HG03575 (cell line): ENCODE data around the gene C22orf39.

Experiments used
- ATAC-seq: cut with Tn5 transposase; IDR thresholded peaks from one replicate; pipeline ENCODE4 v1.9.1; 2021; ENCODE audit not compliant: unreplicated experiment, insufficient number of reproducible peaks, low FRiP score; ENCODE audit errors: extremely low read depth

Gene C22orf39

GRCh38 chr22:19478045-19478900, 30.8 kb upstream of the C22orf39 start:
- ATAC-seq: no peak

- ATAC-seq: no peak
Observed at GRCh38 chr22:19477321-19478044, 30.0 kb upstream of the C22orf39 start.

GRCh38 chr22:19476023-19476422, 28.5 kb upstream of the C22orf39 start:
- no peak for ATAC-seq

- no peak for ATAC-seq
Observed at GRCh38 chr22:19473578-19473977, 26.1 kb upstream of the C22orf39 start.

- ATAC-seq: no peak
Observed at GRCh38 chr22:19472233-19472632, 24.7 kb upstream of the C22orf39 start.

GRCh38 chr22:19471572-19471971, 24.1 kb upstream of the C22orf39 start:
- no peak for ATAC-seq

GRCh38 chr22:19470010-19470409, 22.5 kb upstream of the C22orf39 start:
- ATAC-seq: no peak

- ATAC-seq: no peak
Observed at GRCh38 chr22:19469421-19469820, 21.9 kb upstream of the C22orf39 start.

GRCh38 chr22:19467912-19468311, 20.4 kb upstream of the C22orf39 start:
- no peak for ATAC-seq

- ATAC-seq: no peak
Observed at GRCh38 chr22:19466848-19467752, 19.6 kb upstream of the C22orf39 start.

- ATAC-seq: no peak
Observed at GRCh38 chr22:19466126-19466716, 18.7 kb upstream of the C22orf39 start.

- no peak for ATAC-seq
Observed at GRCh38 chr22:19464975-19465374, 17.5 kb upstream of the C22orf39 start.

- ATAC-seq: no peak
Observed at GRCh38 chr22:19464546-19464945, 17.0 kb upstream of the C22orf39 start.

GRCh38 chr22:19463491-19464469, 16.3 kb upstream of the C22orf39 start:
- no peak for ATAC-seq

- no peak for ATAC-seq
Observed at GRCh38 chr22:19463008-19463407, 15.5 kb upstream of the C22orf39 start.

GRCh38 chr22:19461506-19461905, 14.0 kb upstream of the C22orf39 start:
- no peak for ATAC-seq

GRCh38 chr22:19460036-19460435, 12.5 kb upstream of the C22orf39 start:
- no peak for ATAC-seq
